Stimulated activated naive CD8-positive, alpha-beta T cell treated with anti-CD3 and anti-CD28 coated beads, Interleukin-15, amount 100 ng/mL, for 72 hours (primary cell): Measurements from ENCODE around the gene CTRL.
A peak's percentile ranks its signal among the peaks of the same experiment; 100 is the strongest.

ENCODE experiments used
- ATAC-seq: fragments of 150-1000 bp; cut with Tn5 transposase; 2 replicates; pipeline ENCODE4 v1.10.0; 2021; ENCODE audit warnings: mild to moderate bottlenecking, moderate library complexity
- DNase-seq, 2 donors: peaks; one replicate each; pipeline ENCODE4 v3.0.0; 2021 to 2022
- H3K27ac Mint-ChIP-seq, 2 donors: one replicate each; pipeline ENCODE4 v1.8.0; 2022; ENCODE audit warnings: mild to moderate bottlenecking in 2 of 2, mixed read lengths in 2 of 2, moderate library complexity in 2 of 2
- H3K27me3 Mint-ChIP-seq: one replicate; pipeline ENCODE4 v1.8.0; 2022; ENCODE audit warnings: mixed read lengths
- H3K4me1 Mint-ChIP-seq: one replicate; pipeline ENCODE4 v1.8.0; 2022; ENCODE audit warnings: mild to moderate bottlenecking, mixed read lengths
- H3K4me3 Mint-ChIP-seq, 2 donors: one replicate each; pipeline ENCODE4 v1.8.0; 2022; ENCODE audit warnings: mild to moderate bottlenecking in 2 of 2, mixed read lengths in 2 of 2, moderate library complexity in 1 of 2
- H3K9me3 Mint-ChIP-seq, 2 donors: one replicate each; pipeline ENCODE4 v1.8.0; 2022; ENCODE audit warnings: mixed read lengths in 2 of 2

The CTRL gene

DNA sequence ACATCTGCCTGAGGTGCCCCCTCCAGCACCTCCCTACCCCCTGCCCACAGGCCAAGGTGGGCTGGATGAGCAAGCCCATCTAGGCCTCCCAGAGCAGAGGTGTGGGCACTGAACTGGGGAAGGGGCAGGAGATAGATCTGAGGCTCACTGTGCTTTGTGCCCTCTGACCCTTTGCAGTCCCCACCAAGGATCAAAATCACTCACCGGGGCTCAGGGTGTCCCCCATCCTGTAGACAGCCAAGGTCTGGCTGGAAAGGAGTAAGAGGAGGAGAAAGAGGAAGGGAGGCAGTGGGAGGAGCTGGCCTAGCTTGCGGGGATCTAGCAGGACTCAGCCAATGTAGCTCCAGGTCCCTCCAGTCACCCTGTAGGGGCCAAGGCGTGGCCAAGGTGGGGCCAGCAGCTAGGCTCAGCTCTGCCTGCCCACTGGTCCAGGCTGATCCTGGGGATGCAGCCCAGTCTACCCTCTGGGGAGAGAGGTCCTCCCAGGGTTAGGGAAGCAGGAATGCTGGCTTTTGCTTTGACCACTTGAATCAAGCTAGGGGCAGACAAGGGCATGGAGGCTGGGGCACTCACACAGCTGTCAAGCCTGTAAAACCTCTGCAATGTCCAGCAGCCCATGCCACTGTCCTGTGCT lies 35.0 kb upstream of the CTRL start:
- DNase-seq, result no peak
- Mint-ChIP-seq H3K4me1 (peaks cover 32% of the 10 kb centered on the region), H3K27ac (no peak overlapping the region), H3K27me3 (no peaks in the 10 kb centered on the region), H3K9me3 (no peaks in the 10 kb centered on the region), H3K4me3 (peak overlapping the region; percentile 99)
- no peak for ATAC-seq

DNA sequence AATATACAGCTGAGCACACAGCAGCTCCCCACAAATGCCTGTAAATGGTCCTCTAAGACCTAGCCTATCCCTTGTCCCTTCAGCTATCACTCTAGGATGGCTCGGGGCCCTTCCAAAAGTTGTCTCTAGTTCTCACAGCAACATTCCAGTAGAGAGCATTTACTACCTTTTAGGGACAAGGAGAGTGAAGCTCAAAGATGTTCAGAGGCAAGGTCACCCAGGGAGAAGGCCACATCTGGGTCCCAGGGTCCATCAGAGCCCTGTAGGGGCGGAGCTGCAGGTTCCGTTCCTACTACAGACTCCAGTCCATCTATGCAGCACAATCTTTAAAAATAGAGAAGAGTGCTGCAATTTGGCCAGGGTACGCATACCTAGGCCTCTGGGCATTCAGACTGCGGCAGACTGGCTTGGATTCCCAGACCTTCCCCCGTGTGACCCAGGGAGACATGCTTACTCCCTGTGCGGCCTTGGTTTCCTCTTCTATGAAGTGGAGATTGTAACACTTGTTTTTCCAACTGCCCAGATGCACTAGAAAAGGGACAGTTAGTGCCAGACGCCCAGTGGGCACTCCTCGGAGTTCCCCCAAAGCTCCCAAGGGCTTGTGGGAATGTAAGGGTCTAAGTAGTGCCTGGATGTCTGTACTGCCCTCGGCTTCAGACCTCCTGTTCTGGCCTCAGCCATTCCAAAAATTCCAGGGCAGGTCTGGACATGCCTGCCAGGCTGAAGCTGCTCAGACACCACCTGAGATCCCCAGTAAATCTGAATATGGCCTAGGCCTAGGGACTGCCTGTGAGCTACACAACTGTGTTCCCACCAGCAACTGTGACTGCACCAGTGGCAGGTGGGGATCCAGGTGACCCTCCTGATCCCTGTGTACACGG lies 34.2 kb upstream of the CTRL start:
- Mint-ChIP-seq H3K27ac (peak overlapping the region; percentile 28 to 69), H3K4me1 (peaks cover 32% of the 10 kb centered on the region), H3K9me3 (no peaks in the 10 kb centered on the region), H3K4me3 (no peak overlapping the region), H3K27me3 (no peaks in the 10 kb centered on the region)
- DNase-seq (no peak), ATAC-seq (no peak)

DNA sequence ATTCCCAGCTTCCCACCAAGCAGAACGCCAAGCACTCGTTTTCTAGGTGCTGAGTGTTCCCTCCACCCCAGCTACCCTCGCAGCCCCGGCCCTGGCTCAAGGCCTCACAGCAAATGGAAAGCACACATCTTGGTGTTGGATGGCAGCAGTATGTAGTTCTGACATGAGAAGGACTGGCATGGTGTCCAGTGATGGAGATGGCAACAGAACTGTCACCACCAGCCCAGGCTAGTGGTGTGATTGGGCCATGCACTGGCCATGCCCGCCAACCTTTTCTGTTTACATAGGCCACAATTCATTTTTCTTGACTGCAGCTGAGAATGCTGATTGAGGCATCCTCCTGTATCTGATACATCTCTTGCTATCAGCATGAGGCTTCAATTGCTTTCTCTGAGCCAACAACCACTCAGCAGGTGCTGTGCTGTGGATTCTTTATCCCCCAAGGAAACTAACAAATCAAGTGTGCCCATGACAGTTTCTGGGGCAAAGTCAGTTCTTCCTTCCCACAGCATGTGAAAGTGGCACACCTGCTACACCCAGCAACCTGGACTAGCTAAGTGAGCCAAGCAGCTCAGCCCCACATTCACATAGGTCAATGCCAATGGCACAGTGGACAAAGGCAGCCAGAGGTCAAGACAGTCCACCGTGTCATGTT lies 32.9 kb upstream of the CTRL start:
- no peaks in the 10 kb centered on the region for H3K9me3 Mint-ChIP-seq

DNA sequence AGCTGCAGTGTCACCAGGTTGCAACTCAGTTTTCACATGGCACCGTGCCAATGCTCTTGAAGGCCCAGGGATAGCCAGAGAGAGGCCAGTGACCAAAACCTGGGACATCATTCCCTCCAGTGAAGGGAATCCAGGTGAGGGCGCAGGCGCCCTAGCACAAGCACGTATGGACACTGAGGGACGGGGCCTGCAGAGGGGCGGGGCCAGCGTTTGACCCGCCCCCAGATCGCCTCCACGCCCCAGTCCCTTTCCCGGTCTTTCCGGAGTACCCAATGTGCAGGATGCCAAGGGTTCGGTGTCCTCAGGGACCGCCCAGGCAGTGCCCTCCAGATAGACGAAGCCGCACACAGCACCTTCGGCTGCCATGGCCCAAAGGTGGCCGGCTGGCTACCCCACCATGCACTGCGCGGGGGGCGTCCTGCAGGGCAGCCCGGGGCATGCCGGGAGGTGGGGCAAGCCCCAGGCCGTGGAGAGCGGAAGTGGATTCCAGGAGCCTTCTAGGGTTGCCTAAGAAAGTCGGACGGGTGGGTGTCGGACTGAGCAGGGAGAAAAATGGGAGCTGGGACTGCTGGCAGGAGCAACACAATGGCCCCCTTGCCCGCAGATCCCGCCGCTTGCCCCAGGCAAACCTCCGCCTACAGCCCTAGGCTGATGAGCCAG lies 32.1 kb upstream of the CTRL start:
- DNase-seq, result no peak
- no peak overlapping the region for H3K4me3 Mint-ChIP-seq
- H3K27me3 Mint-ChIP-seq, result no peaks in the 10 kb centered on the region
- ATAC-seq, result no peak
- no peak overlapping the region for H3K27ac Mint-ChIP-seq
- H3K9me3 Mint-ChIP-seq, result no peaks in the 10 kb centered on the region
- peaks cover 20% of the 10 kb centered on the region for H3K4me1 Mint-ChIP-seq

More for the DNA sequence above, 32.9 kb upstream of the CTRL start:
- Mint-ChIP-seq H3K4me1 (peaks cover 27% of the 10 kb centered on the region), H3K27me3 (no peaks in the 10 kb centered on the region), H3K27ac (no peak overlapping the region), H3K4me3 (no peak overlapping the region)
- ATAC-seq (no peak), DNase-seq (no peak)

DNA sequence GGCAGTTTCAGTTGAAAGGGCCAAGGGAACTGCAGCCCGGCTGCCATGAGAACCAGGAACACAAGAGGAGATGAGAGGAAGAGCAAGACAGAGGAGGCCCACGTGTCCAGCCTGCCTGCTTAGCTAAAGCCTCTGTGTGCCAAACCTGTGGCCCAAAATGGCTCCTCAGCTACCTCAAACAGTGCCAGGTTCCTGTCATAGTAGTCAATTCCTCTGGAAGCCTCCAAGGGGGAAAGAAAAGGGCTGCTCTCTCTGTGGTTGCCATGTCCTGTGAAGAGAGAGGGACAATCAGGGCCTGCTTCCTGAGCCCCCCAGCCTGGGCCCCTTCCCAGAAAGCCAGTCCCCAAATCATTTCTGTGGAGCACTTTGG lies 31.6 kb upstream of the CTRL start:
- DNase-seq (no peak), ATAC-seq (no peak)
- H3K27me3 Mint-ChIP-seq, result no peaks in the 10 kb centered on the region
- H3K4me1 Mint-ChIP-seq, result peaks cover 20% of the 10 kb centered on the region
- H3K27ac Mint-ChIP-seq, result no peak overlapping the region
- no peak overlapping the region for H3K4me3 Mint-ChIP-seq
- no peaks in the 10 kb centered on the region for H3K9me3 Mint-ChIP-seq

DNA sequence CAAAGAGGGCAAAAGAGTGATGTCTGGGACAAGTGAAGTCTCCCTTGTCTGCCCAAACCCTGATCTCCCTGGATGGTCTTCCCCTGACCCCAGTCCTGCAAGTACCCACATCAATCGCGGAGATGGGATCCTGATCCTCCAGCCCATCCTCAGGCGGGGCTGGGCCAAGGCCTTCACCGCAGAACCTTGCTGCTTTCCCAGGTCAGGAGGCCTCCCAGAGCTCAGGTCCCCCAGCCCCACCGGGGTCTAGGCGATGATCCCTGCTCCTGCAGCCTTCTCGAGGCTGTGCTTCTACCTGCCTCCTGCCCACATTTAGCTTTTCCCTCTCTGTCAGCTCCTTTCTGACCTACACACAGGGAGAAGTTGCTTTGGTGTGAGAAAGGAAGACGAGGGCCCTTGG lies 30.5 kb upstream of the CTRL start:
- Mint-ChIP-seq H3K27me3 (no peaks in the 10 kb centered on the region), H3K4me1 (peaks cover 15% of the 10 kb centered on the region), H3K4me3 (no peak overlapping the region), H3K9me3 (no peaks in the 10 kb centered on the region), H3K27ac (no peak overlapping the region)
- ATAC-seq (no peak), DNase-seq (no peak)

DNA sequence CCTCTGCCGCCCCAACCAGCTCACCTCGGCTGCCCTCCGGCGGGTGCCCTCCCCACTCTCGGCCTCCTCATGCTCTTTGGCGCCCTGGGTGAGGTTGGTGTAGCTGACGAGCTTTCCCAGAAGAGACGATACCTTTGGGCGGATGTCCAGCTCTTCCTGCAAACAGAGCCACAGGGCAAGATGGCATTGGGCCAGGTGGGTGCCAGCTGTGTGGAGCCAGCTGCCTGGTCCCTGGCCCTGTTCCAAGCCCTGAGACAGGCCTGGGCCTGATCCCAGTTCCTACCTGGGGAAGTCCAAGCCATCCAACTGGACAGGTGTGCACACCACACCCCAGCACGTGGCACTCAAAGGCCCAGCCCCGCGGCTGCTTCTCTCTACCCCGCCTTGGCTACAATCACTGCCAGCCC lies 29.9 kb upstream of the CTRL start:
- Mint-ChIP-seq H3K27ac (no peak overlapping the region), H3K4me1 (peaks cover 9% of the 10 kb centered on the region), H3K9me3 (no peaks in the 10 kb centered on the region), H3K4me3 (no peak overlapping the region), H3K27me3 (no peaks in the 10 kb centered on the region)
- ATAC-seq (no peak), DNase-seq (no peak)

DNA sequence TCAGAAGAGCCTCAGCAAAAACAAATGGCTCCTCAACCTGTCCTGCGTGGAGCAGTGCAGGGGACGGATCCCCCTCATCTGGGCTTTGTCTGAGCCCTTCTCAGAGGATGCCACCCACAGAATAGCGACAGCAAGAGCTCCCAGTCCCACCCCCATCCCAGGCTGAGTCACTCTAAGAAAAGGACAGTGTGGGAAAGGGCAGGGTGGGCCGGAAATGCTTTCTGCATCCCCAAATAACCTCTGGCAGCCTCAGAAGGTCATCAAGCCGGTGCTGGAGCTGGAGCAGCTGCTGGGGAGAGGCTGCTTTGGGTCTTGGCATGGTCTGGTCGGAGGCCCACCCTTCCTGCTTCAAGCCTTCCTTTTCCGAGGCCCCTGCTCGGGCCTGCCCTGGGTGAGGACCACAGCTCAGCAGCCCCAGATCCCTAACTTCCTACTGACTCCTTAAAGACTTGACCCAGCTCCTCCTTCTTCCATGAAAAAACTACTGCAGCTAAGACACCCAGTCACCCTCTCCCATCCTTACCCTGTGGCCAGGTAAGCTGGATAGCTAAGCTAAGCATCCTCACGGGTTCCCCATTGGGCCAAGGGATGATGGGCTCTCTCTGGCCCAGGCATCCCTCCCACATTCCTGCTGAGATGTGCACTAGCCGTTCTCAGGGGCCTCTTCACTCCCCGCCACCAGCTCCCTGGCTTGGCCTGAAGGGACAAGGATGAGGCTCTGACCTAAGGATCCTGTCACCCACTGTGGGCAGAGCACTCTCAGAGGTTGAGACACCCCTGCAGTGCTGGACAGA lies 28.1 kb upstream of the CTRL start:
- H3K4me1 Mint-ChIP-seq, result peaks cover 5% of the 10 kb centered on the region
- no peak for ATAC-seq
- DNase-seq, result no peak
- peak overlapping the region in 1 of 2 donors; percentile 65 for H3K27ac Mint-ChIP-seq
- H3K4me3 Mint-ChIP-seq, result no peak overlapping the region
- H3K27me3 Mint-ChIP-seq, result no peaks in the 10 kb centered on the region
- H3K9me3 Mint-ChIP-seq, result no peaks in the 10 kb centered on the region

DNA sequence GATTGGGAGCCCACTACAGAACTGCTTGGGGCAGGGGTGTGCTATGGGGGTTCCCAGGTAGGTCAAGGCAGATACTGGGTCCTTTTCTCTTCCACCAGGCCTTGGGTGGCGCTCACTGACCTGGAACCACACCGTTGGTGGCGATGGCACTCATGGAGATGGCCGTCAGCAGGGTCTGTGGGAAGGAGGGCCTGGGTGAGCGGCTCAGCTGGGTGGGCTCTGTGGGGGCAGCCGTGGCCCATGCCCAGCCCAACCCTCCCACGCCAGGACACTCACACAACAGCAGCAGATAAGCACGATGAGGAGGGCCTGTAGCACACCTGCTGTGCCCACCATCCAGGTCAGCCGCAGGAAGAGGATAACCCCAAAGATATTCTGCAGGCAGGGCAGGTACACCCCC lies 26.0 kb upstream of the CTRL start:
- no peaks in the 10 kb centered on the region for H3K27me3 Mint-ChIP-seq
- H3K4me3 Mint-ChIP-seq, result no peak overlapping the region
- H3K4me1 Mint-ChIP-seq, result no peaks in the 10 kb centered on the region
- no peak overlapping the region for H3K27ac Mint-ChIP-seq
- DNase-seq (no peak), ATAC-seq (no peak)
- no peaks in the 10 kb centered on the region for H3K9me3 Mint-ChIP-seq

DNA sequence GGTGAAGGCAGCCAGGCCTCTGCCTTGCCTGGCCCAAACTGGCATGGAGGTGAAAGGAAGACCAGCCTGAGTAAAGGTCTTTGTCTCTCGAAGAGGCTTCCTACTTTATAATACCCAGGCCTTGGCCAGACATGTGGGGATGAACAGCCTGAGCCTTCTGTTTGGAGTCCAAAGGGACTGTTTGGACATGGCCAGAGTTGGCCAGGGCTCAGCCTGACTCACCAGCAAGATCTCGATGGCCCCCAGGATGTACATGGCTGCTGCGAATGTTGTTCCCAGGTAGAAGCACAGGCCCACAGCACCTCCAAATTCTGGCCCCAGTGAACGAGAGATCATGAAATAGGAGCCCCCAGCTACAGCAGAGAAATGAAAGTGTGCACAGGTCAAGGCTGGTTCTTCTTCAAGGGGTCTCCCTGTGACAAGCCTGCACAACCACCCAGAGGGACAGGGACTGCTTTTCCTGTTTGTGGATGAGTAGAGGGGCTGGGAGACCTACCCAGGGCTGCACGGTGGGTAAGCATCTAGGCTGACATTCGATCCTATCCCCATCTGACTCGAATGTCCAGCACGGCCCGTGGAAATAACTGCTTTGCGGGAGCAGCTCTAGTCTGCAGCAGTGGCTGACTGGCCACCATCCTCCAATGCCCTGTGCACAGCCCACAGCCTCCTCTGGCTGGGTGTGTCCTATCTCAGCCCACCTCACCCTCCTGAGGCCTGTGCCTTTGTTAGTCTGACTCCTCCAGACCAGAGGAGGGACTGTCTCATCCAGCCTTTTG lies 22.9 kb upstream of the CTRL start:
- DNase-seq (no peak), ATAC-seq (no peak)
- Mint-ChIP-seq H3K27ac (no peak overlapping the region), H3K4me1 (no peaks in the 10 kb centered on the region), H3K27me3 (no peaks in the 10 kb centered on the region), H3K4me3 (no peak overlapping the region), H3K9me3 (no peaks in the 10 kb centered on the region)

DNA sequence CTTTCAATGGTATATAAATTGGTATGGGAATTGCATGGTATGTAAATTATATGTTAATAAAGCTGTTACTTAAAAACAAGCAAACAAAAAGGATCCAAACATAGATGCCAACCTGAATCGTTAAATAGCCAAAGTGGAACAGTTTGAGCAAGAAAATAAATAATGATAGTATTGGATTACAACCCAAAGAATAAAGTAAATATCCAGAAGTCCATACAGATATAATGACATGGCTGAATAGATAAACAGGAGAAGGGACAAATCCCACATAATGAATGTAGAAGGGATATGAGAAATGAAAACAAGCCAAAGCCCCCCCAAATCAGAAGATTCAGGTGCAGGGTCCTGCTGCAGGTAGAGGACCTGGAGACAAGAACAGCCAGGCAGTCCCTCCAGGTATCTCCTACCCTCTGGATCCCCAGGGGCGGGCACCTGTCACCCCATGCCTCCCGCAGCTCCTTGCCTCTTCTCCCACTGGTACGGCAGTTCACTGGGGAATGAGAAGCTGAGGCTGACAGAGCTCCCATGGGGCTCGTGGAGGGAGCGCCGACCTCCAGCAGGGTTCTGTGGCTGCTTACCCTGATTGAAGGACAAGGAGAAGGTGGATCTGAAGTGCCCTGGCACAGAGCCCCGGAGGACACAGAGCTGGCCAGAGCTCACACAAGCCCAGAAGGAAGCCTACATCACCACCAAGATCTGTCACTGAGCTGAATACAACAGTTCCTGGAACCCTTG lies 22.1 kb upstream of the CTRL start:
- Mint-ChIP-seq H3K9me3 (no peaks in the 10 kb centered on the region), H3K4me3 (no peak overlapping the region), H3K4me1 (no peaks in the 10 kb centered on the region), H3K27ac (peak overlapping the region in 1 of 2 donors; percentile 61), H3K27me3 (no peaks in the 10 kb centered on the region)
- ATAC-seq (no peak), DNase-seq (no peak)

DNA sequence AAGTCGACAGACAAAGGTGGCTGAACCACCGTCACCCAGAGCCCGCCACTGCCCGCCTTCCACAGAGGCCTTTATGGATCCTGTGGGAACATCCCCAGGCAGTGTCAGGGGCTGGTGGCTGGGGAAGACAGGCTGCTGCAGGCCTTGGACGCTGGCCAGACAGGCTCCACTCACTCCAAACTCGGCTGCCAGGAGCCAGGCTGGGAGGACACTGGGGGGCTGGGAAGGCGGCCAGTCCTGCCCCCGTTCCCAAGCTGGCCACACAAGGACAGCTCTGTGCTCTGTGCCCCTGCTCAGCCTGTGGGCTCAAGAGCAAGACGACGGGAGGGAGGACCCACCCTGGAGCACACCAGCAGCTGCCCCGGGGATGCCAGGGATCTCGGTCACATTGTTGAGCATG lies 19.8 kb upstream of the CTRL start:
- H3K27ac Mint-ChIP-seq, result no peak overlapping the region
- ATAC-seq (no peak), DNase-seq (no peak)
- H3K27me3 Mint-ChIP-seq, result no peaks in the 10 kb centered on the region
- H3K9me3 Mint-ChIP-seq, result no peaks in the 10 kb centered on the region
- no peaks in the 10 kb centered on the region for H3K4me1 Mint-ChIP-seq
- no peak overlapping the region for H3K4me3 Mint-ChIP-seq

DNA sequence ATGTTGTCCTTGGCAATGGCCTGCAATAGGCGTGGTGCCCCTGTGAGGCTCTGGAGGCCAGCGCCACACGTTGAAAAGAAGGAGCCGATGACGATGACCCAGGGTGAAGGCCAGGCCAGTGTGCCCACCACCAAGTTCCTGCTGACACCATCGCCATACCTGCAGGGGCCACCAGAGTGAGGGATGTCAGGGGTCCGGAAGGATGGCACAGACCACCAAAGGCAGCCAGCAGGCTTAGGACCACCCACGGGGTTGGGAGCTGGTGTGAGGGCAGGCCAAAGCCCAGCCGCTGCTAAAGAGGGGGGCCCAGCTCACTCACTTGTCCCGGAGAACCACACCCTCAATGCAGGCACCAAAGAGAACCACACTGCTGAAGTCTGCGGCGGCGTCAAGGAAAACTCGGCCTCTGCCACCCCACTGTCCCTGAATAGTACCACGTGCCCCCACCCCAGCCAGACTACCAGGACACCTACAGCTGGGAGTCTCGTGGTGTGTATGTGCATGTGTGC lies 18.7 kb upstream of the CTRL start:
- ATAC-seq (no peak), DNase-seq (no peak)
- Mint-ChIP-seq H3K27ac (peak overlapping the region in 1 of 2 donors; percentile 21), H3K4me1 (no peaks in the 10 kb centered on the region), H3K9me3 (no peaks in the 10 kb centered on the region), H3K27me3 (no peaks in the 10 kb centered on the region), H3K4me3 (no peak overlapping the region)

DNA sequence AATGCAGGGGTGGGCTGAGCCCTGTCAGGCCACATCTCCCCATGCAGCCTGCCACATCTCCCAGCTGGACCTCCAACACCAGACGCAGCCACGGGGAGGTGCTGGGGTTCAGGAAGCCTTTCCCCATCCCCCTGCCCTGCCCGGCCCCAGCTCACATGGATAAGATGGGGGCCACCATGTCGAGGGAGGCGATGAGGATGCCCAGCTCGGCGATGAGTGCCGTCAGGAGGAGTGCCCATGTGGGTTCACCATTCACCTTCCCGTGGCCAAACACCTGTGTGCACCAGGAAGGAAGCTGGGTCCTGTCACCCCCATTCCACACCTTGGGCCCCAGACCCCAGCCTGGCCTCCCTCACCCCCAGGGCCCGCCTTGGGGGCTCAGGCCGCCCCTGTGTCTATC lies 18.0 kb upstream of the CTRL start:
- DNase-seq (no peak), ATAC-seq (no peak)
- no peaks in the 10 kb centered on the region for H3K9me3 Mint-ChIP-seq
- no peaks in the 10 kb centered on the region for H3K27me3 Mint-ChIP-seq
- H3K27ac Mint-ChIP-seq, result peak overlapping the region in 1 of 2 donors; percentile 12
- H3K4me3 Mint-ChIP-seq, result no peak overlapping the region
- no peaks in the 10 kb centered on the region for H3K4me1 Mint-ChIP-seq
